BLaER1 (cell line): ENCODE measurements around the gene CTSE.

Experiments
- H3K27ac ChIP-seq: shearing (Covaris generic); formaldehyde crosslinking; 2 replicates; pipeline ENCODE4 v1.8.1; 2022
- H3K27me3 ChIP-seq: shearing (Covaris generic); formaldehyde crosslinking; 2 replicates; pipeline ENCODE4 v1.8.1; 2022
- H3K36me3 ChIP-seq: shearing (Covaris generic); formaldehyde crosslinking; 2 replicates; pipeline ENCODE4 v1.8.1; 2022
- H3K4me1 ChIP-seq: shearing (Covaris generic); formaldehyde crosslinking; 2 replicates; pipeline ENCODE4 v1.8.1; 2022
- H3K4me2 ChIP-seq: shearing (Covaris generic); formaldehyde crosslinking; 2 replicates; pipeline ENCODE4 v1.8.1; 2022
- H3K4me3 ChIP-seq: shearing (Covaris generic); formaldehyde crosslinking; 2 replicates; pipeline ENCODE4 v1.8.1; 2022
- H3K9ac ChIP-seq: shearing (Covaris generic); formaldehyde crosslinking; 2 replicates; pipeline ENCODE4 v1.8.1; 2022
- H3K9me3 ChIP-seq: shearing (Covaris generic); formaldehyde crosslinking; 2 replicates; pipeline ENCODE4 v1.8.1; 2022
- H4K20me1 ChIP-seq: shearing (Covaris generic); formaldehyde crosslinking; 2 replicates; pipeline ENCODE4 v1.8.1; 2022
- Cebpa-rat ChIP-seq: shearing (Covaris generic); IDR thresholded peaks from 2 replicates; pipeline ENCODE4 v1.8.1; 2022

The CTSE gene

DNA sequence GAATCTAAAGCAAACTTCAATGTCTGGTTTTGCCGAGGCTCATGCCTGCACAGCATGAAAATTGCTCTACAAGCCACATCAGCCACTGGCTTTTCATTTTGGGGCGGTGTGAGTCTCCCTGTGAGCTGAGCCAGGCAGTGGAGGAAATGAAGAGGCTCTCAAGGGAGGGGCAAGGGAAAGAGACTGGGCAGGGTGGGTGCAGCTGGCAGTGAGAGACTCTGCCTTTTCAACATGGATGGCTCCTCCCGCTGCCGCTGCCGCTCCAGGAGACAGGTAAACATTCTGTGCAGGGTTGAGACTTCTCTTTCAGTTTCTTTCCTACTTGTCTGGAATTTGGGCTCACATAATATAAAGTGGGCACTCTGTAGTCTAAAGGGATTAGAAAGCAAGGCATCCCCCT is 11.3 kb upstream of the CTSE start:
- Histone ChIP-seq H3K27me3 (no peaks in the 10 kb centered on the region), H3K4me2 (peak overlapping the region; percentile 84), H3K36me3 (no peaks in the 10 kb centered on the region), H3K4me3 (peak overlapping the region; percentile 48), H3K9ac (peak overlapping the region; percentile 63), H4K20me1 (no peaks in the 10 kb centered on the region), H3K4me1 (peaks cover 71% of the 10 kb centered on the region), H3K27ac (no peak overlapping the region), H3K9me3 (no peaks in the 10 kb centered on the region; the same call in 1 of the 2 replicates)
- no peak for TF ChIP-seq Cebpa-rat

DNA sequence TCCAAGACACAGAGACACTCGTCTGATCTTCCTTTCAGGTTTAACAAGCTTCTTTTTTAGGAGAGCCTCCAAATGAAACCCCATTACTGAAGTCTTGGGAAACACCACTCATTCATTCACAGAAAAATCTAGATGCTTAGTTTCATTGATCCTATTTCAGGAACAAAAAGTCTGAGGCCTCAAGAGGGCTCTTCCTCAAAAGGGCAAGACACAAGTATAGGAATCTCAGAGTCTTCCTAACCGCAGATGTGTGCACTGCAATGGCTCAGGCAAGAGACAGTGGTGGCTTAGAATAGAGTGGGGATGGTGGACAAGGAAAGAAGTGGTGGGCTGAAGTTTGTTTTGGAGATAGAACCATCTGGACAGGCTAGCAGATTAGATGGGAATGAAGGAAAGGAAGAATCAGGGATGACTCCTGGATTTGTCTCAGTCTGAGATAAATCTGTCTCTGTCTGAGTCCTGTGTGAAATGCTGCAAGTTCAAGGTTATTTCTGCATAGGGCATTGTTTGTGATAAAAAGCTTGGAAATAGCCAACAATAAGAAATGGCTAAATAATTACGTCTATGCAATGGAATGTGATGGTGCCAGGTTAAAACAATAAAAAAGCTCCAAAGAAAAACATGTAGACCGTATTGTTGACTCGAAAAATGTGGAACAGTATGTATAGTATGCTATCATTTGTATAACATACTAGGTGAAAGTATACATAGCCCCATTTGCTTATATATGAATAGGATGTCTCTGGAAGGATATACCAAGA is 8.9 kb upstream of the CTSE start:
- no peak overlapping the region for H3K4me3 ChIP-seq
- peaks cover 55% of the 10 kb centered on the region for H3K4me1 ChIP-seq
- no peaks in the 10 kb centered on the region for H3K36me3 ChIP-seq
- no peaks in the 10 kb centered on the region for H4K20me1 ChIP-seq
- H3K9ac ChIP-seq: no peak overlapping the region
- no peak for TF ChIP-seq Cebpa-rat
- H3K9me3 ChIP-seq: no peaks in the 10 kb centered on the region; the same call in 1 of the 2 replicates
- H3K4me2 ChIP-seq: peak overlapping the region; percentile 20
- H3K27ac ChIP-seq: no peak overlapping the region
- no peaks in the 10 kb centered on the region for H3K27me3 ChIP-seq

DNA sequence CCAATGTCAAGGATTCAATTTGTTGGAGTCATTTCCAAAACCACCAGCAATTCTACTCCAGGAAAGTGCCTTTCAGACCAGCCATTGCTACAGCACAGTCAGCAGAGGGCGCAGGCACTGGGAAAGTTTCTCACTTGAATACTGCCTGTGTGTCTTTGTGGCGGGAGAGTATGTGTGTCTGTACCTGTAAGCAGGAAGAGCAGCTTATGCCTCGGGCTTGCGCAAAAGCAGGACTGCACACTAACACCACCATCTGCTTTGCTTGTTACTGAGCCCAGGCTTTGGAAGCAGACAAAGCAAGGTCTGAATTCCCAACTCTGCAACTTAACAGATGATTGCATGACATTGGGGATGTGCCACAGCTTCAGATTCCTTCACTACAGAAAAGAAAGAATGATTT is 7.0 kb upstream of the CTSE start:
- 0 out of 2 replicates have a peak overlapping the region, but pooled peaks have one; percentile 1 for H3K4me2 ChIP-seq
- H4K20me1 ChIP-seq: no peaks in the 10 kb centered on the region
- no peak overlapping the region for H3K4me3 ChIP-seq
- H3K9ac ChIP-seq: no peak overlapping the region
- no peaks in the 10 kb centered on the region for H3K36me3 ChIP-seq
- no peaks in the 10 kb centered on the region for H3K27me3 ChIP-seq
- H3K9me3 ChIP-seq: peaks cover 9% of the 10 kb centered on the region
- TF ChIP-seq Cebpa-rat: no peak
- no peak overlapping the region for H3K27ac ChIP-seq
- H3K4me1 ChIP-seq: peaks cover 41% of the 10 kb centered on the region

DNA sequence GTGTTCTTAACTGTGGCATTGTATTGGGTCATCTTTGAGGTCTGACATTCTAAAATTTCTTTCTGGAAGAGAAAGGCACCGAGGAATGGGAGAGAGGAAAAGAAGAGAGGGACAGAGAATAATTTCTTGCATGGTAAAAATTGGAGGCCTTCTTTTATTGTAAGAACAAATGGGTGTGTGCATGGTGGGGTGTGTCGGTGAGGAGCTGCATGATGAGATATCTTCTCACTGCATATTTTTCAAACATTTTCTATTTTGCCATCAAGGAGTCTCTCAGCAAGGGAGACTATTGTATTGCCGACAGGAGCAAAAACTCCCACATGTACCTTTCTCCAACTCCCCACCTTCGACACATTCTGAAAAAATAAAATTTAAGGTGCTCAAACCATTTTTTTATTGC is 6.5 kb upstream of the CTSE start:
- Histone ChIP-seq H3K4me3 (no peak overlapping the region), H3K4me2 (no peak overlapping the region), H3K27ac (no peak overlapping the region), H3K9ac (no peak overlapping the region), H3K9me3 (peaks cover 9% of the 10 kb centered on the region), H3K27me3 (no peaks in the 10 kb centered on the region), H3K36me3 (no peaks in the 10 kb centered on the region), H3K4me1 (peaks cover 36% of the 10 kb centered on the region), H4K20me1 (no peaks in the 10 kb centered on the region)
- no peak for TF ChIP-seq Cebpa-rat

DNA sequence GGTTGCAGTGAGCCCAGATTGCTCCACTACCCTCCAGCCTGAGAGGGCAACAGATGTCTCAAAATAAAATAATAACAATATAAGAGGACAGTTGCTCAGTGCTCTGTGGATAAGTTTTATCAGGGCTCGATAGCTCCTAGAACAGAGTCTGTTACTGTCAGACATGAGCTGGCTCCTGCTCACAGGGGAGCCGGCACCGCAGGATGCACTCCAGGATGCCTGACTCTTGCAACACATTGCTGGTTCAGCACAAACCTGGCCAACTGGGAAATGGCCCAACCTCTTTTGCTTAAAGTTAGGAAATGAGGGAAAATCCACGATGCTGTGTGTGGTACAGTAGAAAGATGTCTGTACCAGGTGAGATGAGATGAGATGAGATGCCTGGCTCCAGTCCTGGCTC is 5.8 kb upstream of the CTSE start:
- Histone ChIP-seq H3K36me3 (no peaks in the 10 kb centered on the region), H3K4me3 (no peak overlapping the region), H3K27ac (no peak overlapping the region), H3K4me2 (no peak overlapping the region), H3K4me1 (peaks cover 29% of the 10 kb centered on the region), H3K27me3 (no peaks in the 10 kb centered on the region), H3K9me3 (peaks cover 9% of the 10 kb centered on the region), H3K9ac (no peak overlapping the region), H4K20me1 (no peaks in the 10 kb centered on the region)
- TF ChIP-seq Cebpa-rat: no peak

DNA sequence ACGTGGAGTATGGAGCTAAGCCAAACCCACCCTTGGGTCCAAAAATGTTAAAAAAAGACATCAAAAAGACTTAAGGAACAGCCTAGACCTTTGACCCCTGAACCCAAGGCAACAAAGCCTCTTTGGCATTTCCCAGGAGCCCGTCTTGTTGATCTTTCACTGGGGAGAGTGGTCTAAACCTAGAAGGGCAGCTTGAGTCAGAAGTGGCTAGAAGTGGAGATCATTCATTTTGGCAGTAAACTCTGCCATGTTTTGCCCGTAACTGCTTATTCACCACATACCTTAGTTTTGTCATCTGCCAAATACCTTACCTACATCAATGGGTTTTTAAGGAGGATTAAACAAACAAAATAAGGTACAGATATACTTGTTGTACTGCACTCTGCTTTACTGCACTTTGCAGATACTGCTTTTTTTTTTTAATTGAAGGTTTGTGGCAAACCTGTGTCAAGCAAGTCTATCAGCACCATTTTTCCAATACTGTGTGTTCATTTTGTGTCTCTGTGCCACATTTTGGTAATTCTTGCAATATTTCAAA is 1.7 kb upstream of the CTSE start:
- H3K4me2 ChIP-seq: no peak overlapping the region

DNA sequence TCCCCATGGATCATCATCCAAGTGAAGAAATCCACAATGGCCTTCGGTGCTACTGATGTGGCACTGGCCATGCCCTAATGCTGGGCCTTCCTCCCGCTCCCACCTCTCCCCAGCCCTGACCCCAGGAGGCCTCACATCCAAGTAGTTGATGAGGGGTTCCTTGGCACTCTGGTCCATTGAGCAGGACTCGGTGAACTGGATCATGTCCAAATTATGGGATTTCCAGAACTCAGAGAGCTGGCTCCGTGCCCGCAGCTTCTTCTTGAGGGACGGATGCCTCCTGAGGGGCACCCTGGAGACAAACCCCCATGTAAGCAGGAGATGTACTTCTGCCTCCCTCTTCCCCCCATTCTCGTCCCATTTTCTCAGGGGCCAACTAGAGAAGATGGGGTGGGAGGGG is 929 bp downstream of the CTSE start:
- Histone ChIP-seq H4K20me1 (no peaks in the 10 kb centered on the region), H3K9me3 (peaks cover 9% of the 10 kb centered on the region), H3K36me3 (no peaks in the 10 kb centered on the region), H3K4me2 (no peak overlapping the region), H3K27me3 (no peaks in the 10 kb centered on the region), H3K9ac (no peak overlapping the region), H3K4me3 (no peak overlapping the region), H3K27ac (no peak overlapping the region), H3K4me1 (peaks cover 23% of the 10 kb centered on the region)
- TF ChIP-seq Cebpa-rat: no peak

More for the DNA sequence above, 1.7 kb upstream of the CTSE start:
- TF ChIP-seq Cebpa-rat: no peak
- no peak overlapping the region for H3K9ac ChIP-seq
- H3K4me1 ChIP-seq: peaks cover 20% of the 10 kb centered on the region
- peaks cover 9% of the 10 kb centered on the region for H3K9me3 ChIP-seq
- no peak overlapping the region for H3K4me3 ChIP-seq
- no peak overlapping the region for H3K27ac ChIP-seq
- no peaks in the 10 kb centered on the region for H4K20me1 ChIP-seq
- no peaks in the 10 kb centered on the region for H3K27me3 ChIP-seq
- no peaks in the 10 kb centered on the region for H3K36me3 ChIP-seq

DNA sequence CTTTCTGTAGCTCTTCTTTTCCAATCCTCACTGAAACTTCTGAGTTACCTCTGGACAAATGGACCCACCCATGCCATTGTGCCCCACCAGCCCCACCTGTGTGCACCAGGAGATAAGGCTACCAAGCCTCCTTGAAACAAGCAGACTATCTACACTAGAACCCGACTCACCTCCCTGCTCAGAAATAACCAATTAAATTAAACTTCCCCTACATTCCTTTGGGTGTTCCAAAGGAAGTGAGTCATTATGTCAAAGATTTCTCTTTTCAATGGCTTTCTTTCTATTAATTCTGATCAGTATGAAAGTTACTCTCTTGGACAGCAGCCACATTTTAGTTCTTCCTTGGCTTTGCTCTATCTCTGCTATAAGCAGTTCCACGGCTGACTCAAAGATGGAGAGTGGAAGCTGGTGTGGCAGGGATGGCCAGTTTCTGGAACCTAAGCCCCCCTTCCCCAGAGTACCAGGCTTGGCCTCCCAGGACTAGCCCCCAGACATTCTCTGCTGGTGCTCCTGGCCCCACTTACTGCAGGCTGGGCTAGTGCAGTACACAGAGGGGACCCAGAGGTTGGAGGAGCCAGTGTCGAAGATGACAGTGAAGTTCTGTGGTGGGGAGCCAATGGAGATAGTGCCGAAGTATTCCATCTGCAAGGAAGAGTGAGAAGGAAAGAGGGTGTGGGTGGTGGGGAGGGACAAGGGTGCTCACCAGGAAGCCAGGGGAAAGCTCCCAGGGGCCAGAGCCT is 1.9 kb downstream of the CTSE start:
- H3K4me2 ChIP-seq: peak overlapping the region; percentile 71

DNA sequence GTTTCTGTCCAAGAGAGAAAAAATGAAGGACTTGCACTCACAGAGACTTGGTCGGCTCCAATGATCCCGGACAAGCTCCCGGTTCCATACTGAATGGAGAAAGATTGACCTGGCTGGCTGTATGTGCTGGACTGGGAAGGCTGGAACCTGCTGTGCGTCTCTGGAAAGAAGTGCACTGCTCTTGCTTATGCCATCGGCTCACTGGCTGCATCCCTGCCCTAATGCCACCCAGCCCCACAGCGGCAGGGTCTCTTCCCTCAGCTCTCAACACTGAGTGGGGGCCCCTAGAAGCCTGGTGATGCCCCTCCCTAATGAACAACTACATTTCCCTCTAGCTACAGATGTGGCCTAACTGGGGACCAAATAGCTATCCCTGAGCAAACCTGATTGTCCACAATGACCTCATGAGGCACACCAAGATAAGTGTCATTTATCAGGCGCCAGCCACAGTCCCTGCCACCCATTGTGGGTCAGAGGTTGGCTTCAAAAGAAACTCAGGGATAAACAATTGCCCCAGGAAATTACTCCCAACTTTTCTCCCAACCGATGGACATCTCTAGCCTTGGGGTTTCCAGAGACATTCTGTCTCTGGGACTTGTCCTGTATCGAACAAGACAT is 2.6 kb downstream of the CTSE start:
- Histone ChIP-seq H3K9ac (no peak overlapping the region), H3K27ac (no peak overlapping the region), H3K27me3 (no peaks in the 10 kb centered on the region), H3K36me3 (no peaks in the 10 kb centered on the region), H3K4me3 (no peak overlapping the region), H3K4me1 (peaks cover 23% of the 10 kb centered on the region), H3K9me3 (no peaks in the 10 kb centered on the region), H4K20me1 (no peaks in the 10 kb centered on the region), H3K4me2 (peak overlapping the region; percentile 71)
- TF ChIP-seq Cebpa-rat: no peak

More for the DNA sequence above, 1.9 kb downstream of the CTSE start:
- Histone ChIP-seq H3K4me3 (no peak overlapping the region), H3K9me3 (peaks cover 6% of the 10 kb centered on the region), H4K20me1 (no peaks in the 10 kb centered on the region), H3K36me3 (no peaks in the 10 kb centered on the region), H3K27ac (no peak overlapping the region), H3K27me3 (no peaks in the 10 kb centered on the region), H3K4me1 (peaks cover 23% of the 10 kb centered on the region), H3K9ac (no peak overlapping the region)
- no peak for TF ChIP-seq Cebpa-rat
